ENCODE results near the gene PNPLA3.

Gene PNPLA3

GRCh38 chr22:43885786-43886185 is 37.8 kb upstream of the PNPLA3 start:
- TF ChIP-seq CTCF (conservative IDR thresholded peaks at IDR 0.05) (no peak), ZFX (IDR thresholded peaks at IDR 0.05) (no peak)
- no peak overlapping the region for H3K27ac ChIP-seq

- no peak overlapping the region for H3K27ac ChIP-seq
- no peak for TF ChIP-seq CTCF (conservative IDR thresholded peaks at IDR 0.05)
- TF ChIP-seq ZFX (IDR thresholded peaks at IDR 0.05) = no peak
Measured at GRCh38 chr22:43886231-43886630, 37.4 kb upstream of the PNPLA3 start.

- no peak overlapping the region for H3K27ac ChIP-seq
- TF ChIP-seq CTCF (conservative IDR thresholded peaks at IDR 0.05) (no peak), ZFX (IDR thresholded peaks at IDR 0.05) (no peak)
Measured at GRCh38 chr22:43887391-43887790, 36.2 kb upstream of the PNPLA3 start.

- H3K27ac ChIP-seq = no peak overlapping the region
- TF ChIP-seq CTCF (conservative IDR thresholded peaks at IDR 0.05) (no peak), ZFX (IDR thresholded peaks at IDR 0.05) (no peak)
Measured at GRCh38 chr22:43888740-43889139, 34.9 kb upstream of the PNPLA3 start.

- no peak for TF ChIP-seq CTCF (conservative IDR thresholded peaks at IDR 0.05)
- TF ChIP-seq ZFX (IDR thresholded peaks at IDR 0.05) = no peak
- H3K27ac ChIP-seq = no peak overlapping the region
Measured at GRCh38 chr22:43889201-43889859, 34.3 kb upstream of the PNPLA3 start.

- H3K27ac ChIP-seq = no peak overlapping the region
- TF ChIP-seq CTCF (conservative IDR thresholded peaks at IDR 0.05) (no peak), ZFX (IDR thresholded peaks at IDR 0.05) (no peak)
Measured at GRCh38 chr22:43889860-43890253, 33.7 kb upstream of the PNPLA3 start.

- TF ChIP-seq CTCF (conservative IDR thresholded peaks at IDR 0.05) (no peak), ZFX (IDR thresholded peaks at IDR 0.05) (no peak)
- no peak overlapping the region for H3K27ac ChIP-seq
Measured at GRCh38 chr22:43890901-43891331, 32.7 kb upstream of the PNPLA3 start.
